GM23248 (cell line): Measurements from ENCODE around the gene PRICKLE2. TPM values are rescaled to one million over a fixed set of nuclear protein-coding genes. Genes with fewer than 3 reads are reported as not detected.
A peak's percentile ranks its signal among the peaks of the same experiment; 100 is the strongest.

Experiments used
- DNase-seq: peaks from one replicate; pipeline ENCODE4 v3.0.0-alpha.2; 2015
- H2AFZ ChIP-seq: fragments of 200-600 bp; sonication (generic); 2 replicates; pipeline ENCODE4 v1.6.1; 2016; ENCODE audit warnings: antibody characterized with exemption
- H3F3A ChIP-seq: fragments of 200-600 bp; sonication (generic); 2 replicates; pipeline ENCODE4 v1.6.1; 2016; ENCODE audit warnings: mild to moderate bottlenecking, antibody characterized with exemption, mixed run types; ENCODE audit not compliant: insufficient read depth
- H3K27ac ChIP-seq: fragments of 200-600 bp; sonication (generic); 2 replicates; pipeline ENCODE4 v1.5.1; 2016; ENCODE audit warnings: mild to moderate bottlenecking
- H3K27me3 ChIP-seq: fragments of 200-600 bp; sonication (generic); replicated peaks from 2 replicates; pipeline ENCODE4 v1.6.1; 2016; ENCODE audit warnings: mild to moderate bottlenecking; ENCODE audit not compliant: insufficient read depth
- H3K36me3 ChIP-seq: fragments of 200-600 bp; sonication (generic); 2 replicates; pipeline ENCODE4 v1.6.1; 2016; ENCODE audit warnings: low read depth, mild to moderate bottlenecking
- H3K4me1 ChIP-seq: fragments of 200-600 bp; sonication (generic); 2 replicates; pipeline ENCODE4 v1.6.1; 2016; ENCODE audit warnings: mild to moderate bottlenecking; ENCODE audit not compliant: insufficient read depth
- H3K4me2 ChIP-seq: fragments of 200-600 bp; sonication (generic); one replicate; pipeline ENCODE4 v1.6.1; 2016; ENCODE audit warnings: mild to moderate bottlenecking; ENCODE audit not compliant: unreplicated experiment
- H3K4me3 ChIP-seq: fragments of 200-600 bp; sonication (generic); 2 replicates; pipeline ENCODE4 v1.5.1; 2016; ENCODE audit warnings: mild to moderate bottlenecking
- H3K79me2 ChIP-seq: fragments of 200-600 bp; sonication (generic); 2 replicates; pipeline ENCODE4 v1.6.1; 2016; ENCODE audit warnings: mild to moderate bottlenecking; ENCODE audit not compliant: insufficient read depth
- H3K9ac ChIP-seq: fragments of 200-600 bp; sonication (generic); 2 replicates; pipeline ENCODE4 v1.6.1; 2016; ENCODE audit warnings: mild to moderate bottlenecking
- H3K9me2 ChIP-seq: fragments of 200-600 bp; sonication (generic); 2 replicates; pipeline ENCODE4 v1.6.1; 2016; ENCODE audit warnings: mixed run types, mild to moderate bottlenecking, moderate library complexity; ENCODE audit not compliant: insufficient read depth
- H3K9me3 ChIP-seq: fragments of 200-600 bp; sonication (generic); one replicate; pipeline ENCODE4 v1.6.1; 2017; ENCODE audit warnings: low read depth
- H4K20me1 ChIP-seq: fragments of 200-600 bp; sonication (generic); 2 replicates; pipeline ENCODE4 v1.6.0; 2016; ENCODE audit not compliant: insufficient read depth
- EZH2 ChIP-seq: fragments of 200-600 bp; sonication (generic); IDR thresholded peaks from 2 replicates; pipeline ENCODE4 v1.6.1; 2018; ENCODE audit warnings: antibody characterized with exemption, mild to moderate bottlenecking; ENCODE audit not compliant: insufficient read depth, poor library complexity, severe bottlenecking
- EZH2phosphoT487 ChIP-seq: fragments of 200-600 bp; sonication (generic); IDR thresholded peaks from 2 replicates; pipeline ENCODE4 v1.6.1; 2018; ENCODE audit warnings: antibody characterized with exemption, moderate library complexity, mild to moderate bottlenecking, low read depth; ENCODE audit not compliant: insufficient read depth
- WGBS, 2 experiments: methylation state at CpG; one replicate each; pipeline ENCODE4 v1.1.6; 2015 to 2017; ENCODE audit warnings: low lambda C conversion rate in 2 of 2, low coverage in 1 of 2; ENCODE audit errors: missing lambda C conversion rate in 2 of 2; 5-methylcytosine and 5-hydroxymethylcytosine counted together
- in situ Hi-C: fragments of 300-500 bp; cut with MboI; formaldehyde crosslinking; loops from 2 replicates; pipeline ENCODE4 v1.15.0; 2020
- polyA plus RNA-seq: library from polyadenylated mRNA; unstranded; fragments of >200 nt; fragmentation: Nextera tagmentation; extraction: Ambion mirVana; gene quantifications from 2 replicates; pipeline ENCODE4 v1.2.1, GENCODE V29; 2016
- total RNA-seq: library from RNA; depleted of rRNA; stranded (reverse); fragments of >200 nt; shearing (Covaris generic); gene quantifications from 2 replicates; pipeline ENCODE4 v1.2.3, GENCODE V29; 2014

Gene PRICKLE2
- total and polyA plus RNA-seq, 2 experiments from 2014 or later: 7.3 to 19.6 TPM

DNA sequence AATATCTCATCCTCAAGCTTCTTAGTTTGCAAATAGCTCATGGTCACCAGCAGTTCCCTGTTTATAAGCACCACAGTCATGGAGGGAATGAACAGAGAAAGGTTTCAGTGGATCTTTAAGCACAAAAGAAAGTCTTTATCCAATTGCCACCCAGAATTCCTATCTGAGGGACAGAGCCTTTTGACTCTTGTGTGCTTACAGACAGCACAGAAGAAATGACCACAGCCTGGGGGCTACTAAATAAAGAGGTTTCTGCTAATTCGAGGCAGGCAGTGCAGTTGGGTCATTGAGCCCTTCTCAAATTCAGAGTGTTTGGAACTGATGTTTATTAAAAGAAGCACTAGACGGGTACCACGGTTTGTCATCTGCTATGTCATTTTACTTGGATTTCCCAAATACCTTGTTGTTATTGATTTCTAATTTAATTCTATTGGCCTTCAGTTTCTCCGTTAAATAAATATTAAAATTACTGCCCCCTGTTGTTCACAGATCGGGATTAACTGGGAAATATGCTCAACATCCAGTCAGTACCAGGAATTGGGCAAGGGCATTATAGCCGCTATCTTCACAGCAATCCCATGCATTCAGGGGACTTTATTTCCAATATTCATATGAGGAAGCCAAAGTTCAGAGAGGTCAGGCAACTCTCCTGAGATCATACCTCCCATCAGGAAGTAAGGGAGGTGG lies 3.6 kb downstream of the PRICKLE2 start:
- Histone ChIP-seq H4K20me1 (no peaks in the 10 kb centered on the region), H3K27ac (peak overlapping the region; percentile 78), H3K9ac (peak overlapping the region; percentile 66), H3K4me1 (peaks cover 67% of the 10 kb centered on the region), H3K4me3 (peak overlapping the region; percentile 32; the same call in 1 of the 2 replicates), H3K27me3 (no peaks in the 10 kb centered on the region), H3K9me2 (no peaks in the 10 kb centered on the region), H3K4me2 (peak overlapping the region; percentile 98), H2AFZ (peak overlapping the region; percentile 65), H3F3A (peaks cover 38% of the 10 kb centered on the region), H3K36me3 (no peaks in the 10 kb centered on the region), H3K9me3 (no peaks in the 10 kb centered on the region), H3K79me2 (peaks cover 95% of the 10 kb centered on the region)
- DNase-seq: no peak
- WGBS, 2 experiments: 81 to 83% methylated on average over 6 of the region's 6 CpGs
- in situ Hi-C loops: no loop called here
- TF ChIP-seq EZH2: no peak
- TF ChIP-seq EZH2phosphoT487: no peak

GRCh38 chr3:64220161-64220914 lies 4.9 kb downstream of the PRICKLE2 start:
- peak overlapping the region; percentile 32 for H3K4me3 ChIP-seq
- peak overlapping the region; percentile 65 for H2AFZ ChIP-seq
- H3F3A ChIP-seq: peaks cover 40% of the 10 kb centered on the region
- H3K9me2 ChIP-seq: no peaks in the 10 kb centered on the region
- H3K4me2 ChIP-seq: peak overlapping the region; percentile 52
- H3K4me1 ChIP-seq: peaks cover 70% of the 10 kb centered on the region
- in situ Hi-C loops: no loop called here
- H3K27ac ChIP-seq: peak overlapping the region; percentile 78
- H3K36me3 ChIP-seq: no peaks in the 10 kb centered on the region
- TF ChIP-seq EZH2phosphoT487: no peak
- no peak for TF ChIP-seq EZH2
- no peaks in the 10 kb centered on the region for H3K27me3 ChIP-seq
- 15 to 16% methylated on average over 8 of the region's 8 CpGs for WGBS, 2 experiments
- H3K9me3 ChIP-seq: no peaks in the 10 kb centered on the region
- peak overlapping the region; percentile 66 for H3K9ac ChIP-seq
- no peaks in the 10 kb centered on the region for H4K20me1 ChIP-seq
- peak; percentile 80 for DNase-seq
- H3K79me2 ChIP-seq: peaks cover 96% of the 10 kb centered on the region

GRCh38 chr3:64218746-64219145 lies 6.5 kb downstream of the PRICKLE2 start:
- Histone ChIP-seq H3K9me2 (no peaks in the 10 kb centered on the region), H2AFZ (no peak overlapping the region), H3K4me1 (peaks cover 68% of the 10 kb centered on the region), H4K20me1 (no peaks in the 10 kb centered on the region), H3K36me3 (no peaks in the 10 kb centered on the region), H3K27me3 (no peaks in the 10 kb centered on the region), H3K4me2 (no peak overlapping the region), H3K9ac (no peak overlapping the region), H3K9me3 (no peaks in the 10 kb centered on the region), H3K79me2 (peaks cover 94% of the 10 kb centered on the region), H3K27ac (no peak overlapping the region), H3K4me3 (no peak overlapping the region), H3F3A (peaks cover 47% of the 10 kb centered on the region)
- no peak for TF ChIP-seq EZH2
- no peak for TF ChIP-seq EZH2phosphoT487
- in situ Hi-C loops: no loop called here
- 56 to 57% methylated on average over 4 of the region's 4 CpGs for WGBS, 2 experiments
- no peak for DNase-seq

DNA sequence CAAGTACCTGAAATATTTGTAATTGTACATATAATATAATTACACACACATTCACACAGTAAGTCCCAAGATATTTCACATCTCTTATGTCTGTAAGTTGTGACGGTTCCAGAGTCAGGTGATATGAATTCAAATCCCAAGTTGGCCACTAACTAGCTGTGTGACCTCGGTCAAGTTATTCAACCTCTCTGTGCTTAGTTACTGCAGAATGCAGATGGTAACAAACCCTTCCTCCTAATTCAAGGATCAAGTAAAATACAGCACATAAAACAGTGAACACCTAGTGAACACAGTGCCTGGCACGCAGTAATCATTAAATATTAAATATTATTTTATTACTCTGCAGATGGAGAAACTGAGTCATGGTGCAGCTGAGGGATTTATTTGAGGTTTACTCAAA lies 6.9 kb downstream of the PRICKLE2 start:
- no peak for TF ChIP-seq EZH2phosphoT487
- TF ChIP-seq EZH2: no peak
- peaks cover 94% of the 10 kb centered on the region for H3K79me2 ChIP-seq
- in situ Hi-C loops: no loop called here
- H4K20me1 ChIP-seq: no peaks in the 10 kb centered on the region
- no peaks in the 10 kb centered on the region for H3K36me3 ChIP-seq
- peaks cover 68% of the 10 kb centered on the region for H3K4me1 ChIP-seq
- no peak overlapping the region for H3K4me2 ChIP-seq
- H3K4me3 ChIP-seq: no peak overlapping the region
- no peaks in the 10 kb centered on the region for H3K27me3 ChIP-seq
- no peaks in the 10 kb centered on the region for H3K9me3 ChIP-seq
- H3F3A ChIP-seq: peaks cover 51% of the 10 kb centered on the region
- DNase-seq: no peak
- no peak overlapping the region for H3K27ac ChIP-seq
- H2AFZ ChIP-seq: no peak overlapping the region
- no peaks in the 10 kb centered on the region for H3K9me2 ChIP-seq
- 90 to 93% methylated on average over 3 of the region's 3 CpGs for WGBS, 2 experiments
- no peak overlapping the region for H3K9ac ChIP-seq
